HG02981 (cell line): ENCODE measurements around the gene SCD5.
"Not testable (repeated sequence)": the region's sequence is repeated elsewhere in the genome, so short reads cannot be mapped to it uniquely, and the experiment has no call there.

Experiments used
- ATAC-seq: cut with Tn5 transposase; IDR thresholded peaks from one replicate; pipeline ENCODE4 v1.9.1; 2021; ENCODE audit warnings: mild to moderate bottlenecking, moderate library complexity; ENCODE audit not compliant: unreplicated experiment

Gene SCD5

DNA sequence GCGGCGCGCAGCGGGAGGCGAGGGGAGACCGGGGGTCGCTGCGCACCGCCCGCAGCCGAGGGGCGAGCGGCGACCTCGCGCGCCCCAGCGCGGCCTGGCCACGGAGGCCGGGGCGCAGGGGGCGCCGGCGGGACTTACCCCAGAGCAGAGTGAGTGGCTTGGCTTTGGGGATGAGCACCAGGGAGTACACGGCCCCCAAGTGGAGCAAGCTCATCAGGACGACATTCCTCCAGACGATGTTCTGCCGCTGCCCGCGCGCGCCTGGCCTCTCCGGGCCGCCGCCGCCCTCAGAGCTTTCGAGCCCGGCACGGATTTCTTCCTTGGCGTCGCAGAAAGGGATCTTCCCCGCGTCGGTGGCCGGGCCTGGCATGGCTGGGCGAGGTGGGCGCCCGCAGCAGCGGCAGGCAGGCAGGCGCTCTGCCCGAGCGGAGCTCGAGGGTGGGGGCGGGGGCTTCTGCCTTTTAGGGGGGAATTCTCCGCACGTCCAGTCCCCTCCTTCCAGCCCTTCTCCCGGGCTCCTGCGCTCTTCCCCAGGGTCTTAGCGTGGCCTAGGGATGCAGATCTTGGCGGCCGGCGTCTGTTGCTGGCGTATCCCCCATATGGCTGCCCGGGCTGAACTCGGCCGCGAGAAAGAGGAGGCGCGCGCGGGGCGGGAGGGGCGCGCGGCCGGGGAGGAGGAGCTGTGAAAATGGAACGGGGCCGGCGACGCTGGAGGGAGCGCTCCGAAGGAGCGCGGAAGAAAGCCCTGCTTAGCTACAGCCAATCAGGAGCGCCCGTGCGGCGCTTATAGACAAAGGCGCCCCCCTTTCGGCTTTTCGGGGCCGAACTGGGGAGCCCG lies at the start of gene SCD5:
Gene SCD5, minus strand, starts transcription at position 629 of the 838 bp plus-strand sequence. Its CDS starts 259 bp downstream, at position 370.
- peak; percentile 81 for ATAC-seq

- ATAC-seq = no peak
These were observed 44.0 kb upstream of the SCD5 start for GRCh38 chr4:82842593-82842992.

DNA sequence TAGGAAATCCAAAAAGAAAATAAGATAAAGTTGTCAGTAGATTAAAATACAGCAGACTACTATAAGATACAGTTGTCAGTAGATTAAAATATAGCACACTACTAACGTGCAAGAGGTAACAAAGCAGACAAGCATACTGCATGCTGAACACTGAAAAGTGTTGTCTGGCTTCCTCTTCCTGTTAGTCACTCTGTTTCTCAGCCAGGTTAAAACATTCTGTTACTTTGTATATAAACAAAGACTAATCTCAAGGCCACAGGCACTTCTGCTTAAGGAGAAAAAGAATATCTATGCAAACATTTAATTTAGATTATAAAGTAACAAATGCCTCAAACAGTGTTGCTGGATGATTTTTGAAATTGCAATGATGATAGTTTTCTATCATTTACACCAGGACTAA lies 41.0 kb upstream of the SCD5 start:
- ATAC-seq = no peak

DNA sequence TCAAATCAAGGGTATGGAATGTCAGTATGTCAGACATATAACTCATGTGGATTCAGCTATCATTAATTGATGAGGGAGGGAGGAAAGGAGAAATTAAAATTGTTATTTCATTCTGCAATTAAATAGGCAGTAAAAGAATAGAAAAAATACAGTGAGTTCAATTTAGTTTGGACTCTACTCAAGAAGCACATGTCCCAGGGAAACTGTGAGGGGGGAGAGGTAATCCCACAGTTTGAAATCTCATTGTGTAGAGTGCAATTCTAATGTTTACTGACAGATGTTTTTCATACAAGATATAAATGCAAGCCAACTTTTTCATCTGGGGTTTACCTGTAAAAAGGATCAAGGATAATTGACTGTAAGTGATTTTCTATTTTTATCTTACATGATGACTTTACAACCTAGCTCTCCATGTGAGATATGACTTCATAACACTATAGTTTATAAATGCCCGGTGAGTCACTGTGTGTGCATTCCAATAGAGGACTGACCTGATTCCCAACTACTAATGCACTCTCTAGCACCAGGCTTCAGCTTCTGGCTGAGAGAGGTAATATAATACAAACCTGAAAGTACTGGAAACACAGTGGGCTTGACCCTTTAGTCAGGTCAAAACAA lies 35.2 kb upstream of the SCD5 start:
- ATAC-seq = no peak

GRCh38 chr4:82833060-82833459 lies 34.5 kb upstream of the SCD5 start:
- not testable (repeated sequence) for ATAC-seq

DNA sequence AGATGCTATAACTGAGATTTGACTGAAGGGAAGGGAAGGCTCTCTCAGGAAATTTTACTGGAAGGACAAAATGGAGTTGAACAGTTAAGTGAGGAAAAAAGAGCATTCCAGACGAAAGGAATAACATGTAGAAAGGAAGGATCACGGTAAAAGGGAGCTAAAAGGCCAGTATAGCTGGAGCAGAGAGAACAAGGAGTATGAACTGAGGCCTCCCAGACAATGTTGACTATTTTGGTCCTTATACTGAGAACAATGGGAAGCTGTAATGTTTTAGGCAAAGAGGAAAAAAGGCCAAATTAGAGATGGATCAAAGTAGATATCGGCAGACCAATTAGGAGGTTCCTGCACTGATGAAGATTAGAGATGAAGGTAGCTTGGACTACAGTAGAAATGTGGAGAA lies 26.8 kb upstream of the SCD5 start:
- no peak for ATAC-seq

DNA sequence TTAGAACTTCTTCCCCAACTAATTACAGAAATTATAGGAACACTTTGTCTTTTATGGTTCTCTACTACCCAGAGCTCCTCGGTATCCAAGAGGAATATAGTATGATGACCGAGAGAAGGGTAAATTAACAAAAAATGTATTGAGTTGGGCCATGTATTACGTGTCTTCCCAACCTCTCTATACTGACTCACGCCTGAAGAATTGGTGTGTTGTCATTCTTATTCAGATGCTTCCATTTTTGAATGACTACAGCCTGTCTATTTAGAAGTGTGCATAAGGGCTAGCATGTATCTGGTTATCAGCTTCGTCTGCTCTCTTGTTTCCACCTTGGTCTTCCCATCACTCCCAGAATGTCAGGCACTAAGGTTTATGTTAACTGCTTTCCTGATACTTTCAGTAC lies 24.5 kb upstream of the SCD5 start:
- ATAC-seq = no peak

DNA sequence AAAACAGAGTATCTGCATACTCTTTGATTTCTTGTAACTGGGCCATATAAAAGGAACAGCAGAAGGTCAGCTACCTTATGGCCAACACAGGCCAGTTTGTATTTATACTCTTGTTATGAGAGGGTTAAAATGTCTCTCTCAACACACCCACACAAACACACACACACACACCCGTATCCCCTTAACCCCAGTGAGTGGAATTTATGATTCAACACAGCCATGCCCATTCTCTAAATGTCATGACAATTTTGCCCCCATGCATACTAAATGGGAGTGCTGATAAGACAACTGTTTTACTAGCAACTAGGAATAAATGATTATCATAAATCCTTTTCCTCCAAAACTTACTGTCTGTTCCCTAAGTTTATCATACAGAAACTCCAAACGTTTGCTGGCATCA lies 22.1 kb upstream of the SCD5 start:
- no peak for ATAC-seq

- peak; percentile 95 for ATAC-seq
These were observed 20.4 kb upstream of the SCD5 start for GRCh38 chr4:82818664-82819662.

- ATAC-seq = not testable (repeated sequence)
These were observed 18.3 kb upstream of the SCD5 start for GRCh38 chr4:82816874-82817273.

DNA sequence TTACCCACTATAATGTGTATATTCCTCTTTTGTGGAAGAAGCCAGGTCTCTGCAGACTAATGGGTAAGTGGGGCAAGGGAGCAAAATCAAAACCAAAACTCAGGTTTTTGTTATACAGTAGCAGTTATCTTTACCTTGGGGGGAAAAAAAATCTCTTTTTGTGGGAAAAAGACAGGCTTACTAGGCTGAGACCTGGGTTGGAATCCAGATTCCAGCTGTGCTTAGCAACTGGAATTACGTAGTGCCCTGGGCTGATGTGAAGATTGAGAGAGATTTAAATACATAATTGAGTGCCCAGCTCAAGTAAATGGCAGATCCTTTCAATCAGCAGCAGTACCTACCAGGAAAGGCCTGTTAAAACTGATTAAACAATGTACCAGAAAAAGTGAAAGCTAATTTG lies 15.4 kb upstream of the SCD5 start:
- ATAC-seq = no peak

DNA sequence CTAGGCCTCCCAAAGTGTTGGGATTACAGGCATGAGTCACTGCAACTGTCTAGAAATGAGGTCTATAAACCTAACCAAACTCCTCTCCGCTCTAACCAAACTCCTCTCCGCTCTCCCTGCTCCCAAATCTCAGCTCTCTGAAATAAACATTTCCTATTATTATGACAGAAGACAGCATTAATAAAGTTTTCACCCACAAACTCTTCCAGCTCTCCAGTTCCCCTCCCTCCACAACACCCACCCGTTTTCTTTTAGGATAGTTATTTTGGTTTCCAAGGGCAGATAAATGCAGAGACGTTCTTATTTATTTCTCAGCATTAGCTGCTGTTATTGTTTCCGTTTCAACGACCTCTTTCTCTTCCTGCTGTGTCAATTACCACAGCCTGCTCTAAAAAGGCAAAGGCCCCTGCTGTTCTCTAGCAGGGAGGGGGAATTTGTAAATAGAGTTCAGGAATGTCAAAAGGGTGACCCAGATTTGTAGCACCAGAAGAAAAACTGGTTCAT lies 13.3 kb upstream of the SCD5 start:
- ATAC-seq = no peak

GRCh38 chr4:82811392-82811791 lies 12.8 kb upstream of the SCD5 start:
- no peak for ATAC-seq

DNA sequence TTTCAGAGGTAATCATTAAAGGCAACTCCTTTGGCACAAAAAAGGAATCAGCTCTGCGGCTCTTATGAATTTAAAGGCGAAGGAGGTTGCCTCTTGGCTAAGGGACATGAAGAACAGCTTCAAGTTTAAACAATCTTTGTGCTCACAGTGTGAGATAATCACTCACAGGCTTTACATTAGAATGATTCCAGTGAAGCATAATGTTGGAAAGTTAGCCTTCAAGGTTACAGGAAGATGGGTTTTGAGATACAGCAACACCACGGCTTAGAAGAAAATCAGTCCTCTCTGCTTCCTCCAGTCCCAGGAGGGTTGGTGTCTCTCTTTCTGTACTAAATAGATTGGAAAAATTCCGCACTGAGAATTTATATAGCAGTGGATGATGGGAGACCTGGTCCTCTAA lies 11.6 kb upstream of the SCD5 start:
- no peak for ATAC-seq

DNA sequence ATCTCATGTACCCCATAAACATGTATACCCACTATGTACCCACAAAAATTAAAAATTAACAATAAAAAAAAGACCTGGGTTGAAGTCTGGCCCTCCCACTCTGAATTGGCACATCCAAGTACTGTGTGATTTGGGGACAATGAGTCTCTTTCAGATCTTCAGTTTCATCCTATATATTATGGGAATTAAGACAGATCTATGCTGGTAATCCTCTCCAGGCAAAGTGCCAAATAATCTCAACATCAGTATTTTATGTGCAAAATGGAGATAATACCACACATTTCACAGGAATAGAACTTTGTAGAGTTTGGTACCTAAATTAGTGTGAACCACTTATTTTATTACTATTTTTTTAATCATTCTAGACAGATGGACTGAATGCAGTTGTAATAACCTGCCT lies 11.0 kb upstream of the SCD5 start:
- ATAC-seq = no peak

- ATAC-seq = no peak
These were observed 5.2 kb upstream of the SCD5 start for GRCh38 chr4:82803746-82804145.

DNA sequence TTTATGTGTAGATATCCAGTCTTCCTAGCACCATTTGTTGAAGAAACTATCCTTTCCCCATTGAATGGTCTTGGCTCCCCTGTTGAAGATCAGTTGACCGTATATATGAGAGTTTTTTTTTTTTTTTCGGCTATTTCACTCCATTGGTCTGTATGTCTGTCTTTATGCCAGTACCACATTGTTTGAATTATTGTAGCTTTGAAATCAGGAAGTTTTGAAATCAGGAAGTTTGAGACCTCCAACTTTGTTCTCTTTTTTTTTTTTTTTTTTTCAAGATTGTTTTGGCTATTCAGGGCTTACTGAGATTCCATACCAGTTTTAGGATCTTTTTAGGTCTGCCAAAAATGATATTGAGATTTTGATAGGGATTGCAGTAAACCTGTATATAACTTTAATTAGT lies 4.3 kb upstream of the SCD5 start:
- ATAC-seq = no peak

DNA sequence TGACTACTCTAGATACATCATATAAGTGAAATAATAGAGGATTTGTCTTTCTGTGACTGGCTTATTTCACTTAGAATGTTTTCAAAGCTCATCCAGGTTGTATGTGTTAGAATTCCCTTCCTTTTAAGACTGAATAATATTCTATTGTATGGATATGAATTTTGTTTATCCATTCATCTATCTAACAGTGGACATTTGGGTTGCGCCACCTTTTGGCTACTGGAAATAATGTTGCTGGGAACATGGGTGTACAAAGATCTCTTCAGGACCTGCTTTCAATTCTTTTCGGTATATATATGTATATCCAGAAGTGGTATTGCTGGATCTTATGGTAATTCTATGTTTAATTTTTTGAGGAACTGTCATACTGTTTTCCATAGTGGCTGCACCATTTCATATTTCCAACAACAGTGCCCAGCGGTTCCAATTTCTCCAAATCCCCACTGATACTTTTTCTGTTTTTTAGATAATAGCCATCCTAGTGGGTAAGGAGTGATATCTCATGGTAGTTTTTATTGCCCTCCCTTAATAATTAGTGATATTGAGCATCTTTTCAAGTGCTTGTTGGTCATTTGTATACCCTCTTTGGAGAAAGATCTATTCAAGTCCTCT lies 3.4 kb upstream of the SCD5 start:
- no peak for ATAC-seq

DNA sequence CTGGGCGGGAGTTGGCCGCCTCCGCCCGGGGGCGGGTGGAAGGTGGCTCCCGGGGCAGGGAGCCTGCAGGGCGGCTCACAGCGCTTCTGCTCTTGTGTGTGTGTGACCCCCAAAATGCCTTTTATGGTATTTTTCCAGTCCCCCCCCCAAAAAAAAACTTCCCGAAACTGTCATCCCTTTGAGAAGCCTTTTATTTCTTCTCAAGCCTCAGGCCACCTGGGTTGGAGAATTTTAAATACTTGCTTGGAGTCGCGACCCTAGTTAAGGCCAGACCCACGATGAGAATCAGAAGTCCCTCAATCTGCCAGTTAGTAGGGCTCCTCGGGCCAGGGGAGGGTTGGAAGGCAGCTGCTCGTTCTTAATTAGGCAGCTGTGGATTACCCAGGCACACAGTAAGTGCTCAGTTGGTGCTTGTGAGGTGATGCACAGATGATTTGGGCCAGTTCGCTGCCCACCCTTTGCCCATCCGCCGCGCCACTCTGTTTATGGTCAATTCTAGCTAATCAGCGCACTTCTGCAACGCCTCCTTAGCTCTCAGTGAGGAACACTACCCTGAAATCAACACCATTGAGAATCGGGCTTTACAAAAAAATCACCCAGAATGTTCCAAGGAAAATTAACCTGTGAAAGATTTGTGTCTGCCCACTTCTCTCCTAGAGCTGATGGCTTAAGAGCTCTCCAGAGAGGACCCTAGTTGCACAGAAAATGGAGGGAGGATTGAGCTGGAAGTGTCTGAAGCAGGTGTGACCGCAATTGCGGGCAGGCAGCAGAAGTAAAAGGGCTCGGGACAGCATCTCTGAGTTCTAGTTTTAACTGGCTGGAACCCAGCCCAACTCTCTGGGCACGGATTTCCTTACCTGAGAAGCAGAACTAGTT lies 648 bp upstream of the SCD5 start:
- ATAC-seq = no peak
